HFFc6 (cell line): Measurements from ENCODE around the gene UBAC2. TPM values are rescaled to one million over a fixed set of nuclear protein-coding genes. Genes with fewer than 3 reads are reported as not detected.
A peak's percentile ranks its signal among the peaks of the same experiment; 100 is the strongest.

Source experiments
- DNase-seq: peaks from one replicate; pipeline ENCODE4 v3.0.0-alpha.2; 2018
- H3K27ac Mint-ChIP-seq: 2 replicates; pipeline ENCODE4 v1.8.0; 2020; ENCODE audit warnings: mild to moderate bottlenecking, mixed read lengths
- H3K27me3 Mint-ChIP-seq: 2 replicates; pipeline ENCODE4 v1.8.0; 2021; ENCODE audit warnings: mild to moderate bottlenecking, moderate library complexity, mixed read lengths; ENCODE audit not compliant: insufficient read depth
- H3K36me3 Mint-ChIP-seq: 2 replicates; pipeline ENCODE4 v1.8.0; 2021; ENCODE audit warnings: low read depth, mixed read lengths
- H3K4me1 Mint-ChIP-seq: 2 replicates; pipeline ENCODE4 v1.8.0; 2020; ENCODE audit warnings: low read depth, mixed read lengths
- H3K4me3 Mint-ChIP-seq: 2 replicates; pipeline ENCODE4 v1.8.0; 2020; ENCODE audit warnings: mild to moderate bottlenecking, moderate library complexity, mixed read lengths
- H3K9me3 Mint-ChIP-seq: 2 replicates; pipeline ENCODE4 v1.8.0; 2020; ENCODE audit warnings: mild to moderate bottlenecking, mixed read lengths
- total RNA-seq, 6 experiments: library from RNA; stranded (reverse); fragmentation: NEBNext Ultra II Directional; extraction: Animal tissue kit (Norgen Biotek cat#: 25700); gene quantifications; 2 replicates in 1 of 6; 3 replicates in 5 of 6; pipeline ENCODE4 v1.2.3, GENCODE V29; 2021
- TF ChIP-seq, protein P1 (sequence below): fragments of 200-600 bp; sonication (generic); IDR thresholded peaks from 2 replicates; pipeline ENCODE4 v1.5.0; 2021; ENCODE audit warnings: antibody characterized with exemption, mild to moderate bottlenecking

Gene UBAC2
- total RNA-seq, 6 experiments from 2014 or later: 38.8 to 53.5 (median 46.4) TPM

DNA sequence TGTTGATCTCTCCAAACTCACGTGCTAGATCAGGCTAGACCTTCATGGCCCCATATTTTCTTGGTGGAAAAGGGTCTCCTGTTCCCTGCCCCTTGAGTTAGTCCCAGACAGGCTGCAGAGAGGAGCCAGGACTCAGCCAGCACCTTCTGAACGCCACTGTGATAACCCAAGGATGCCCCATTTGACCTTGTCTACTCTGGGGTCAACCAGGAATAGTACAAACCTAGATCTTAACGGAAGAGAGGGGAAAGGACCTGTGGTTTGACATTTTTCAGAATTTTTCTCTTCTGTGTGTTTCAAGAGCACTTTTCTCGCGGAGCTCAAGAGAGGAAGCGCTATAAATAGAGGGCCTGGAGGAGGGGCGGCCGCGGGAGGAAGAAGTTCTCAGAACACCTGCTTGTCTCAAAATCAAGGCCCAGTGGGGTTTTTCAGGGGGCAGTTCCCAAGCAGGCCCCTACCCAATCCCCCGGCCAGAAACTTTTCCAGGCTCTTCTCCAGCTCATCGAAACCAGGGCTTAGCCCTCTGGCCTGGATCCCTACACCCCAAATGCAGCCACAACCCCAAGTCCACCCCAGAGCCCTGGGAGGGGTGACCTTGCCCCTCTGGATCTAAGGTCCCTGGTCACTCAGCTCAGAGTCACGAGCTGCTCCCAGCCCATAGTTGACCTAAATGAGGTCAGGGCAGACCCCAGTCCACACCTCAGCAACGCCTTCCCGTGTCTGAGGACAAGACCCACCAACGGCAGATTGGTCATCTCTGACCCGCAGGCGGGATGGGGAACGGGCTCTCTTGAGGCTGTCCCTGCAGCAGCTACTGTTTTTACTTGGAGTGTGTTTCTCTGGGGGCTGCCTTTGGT lies 225.1 kb downstream of the UBAC2 start:
- Mint-ChIP-seq H3K4me3 (no peak overlapping the region), H3K36me3 (no peaks in the 10 kb centered on the region), H3K27ac (no peak overlapping the region), H3K27me3 (peaks cover 44% of the 10 kb centered on the region), H3K9me3 (no peaks in the 10 kb centered on the region), H3K4me1 (no peaks in the 10 kb centered on the region)
- TF ChIP-seq, protein P1, sequence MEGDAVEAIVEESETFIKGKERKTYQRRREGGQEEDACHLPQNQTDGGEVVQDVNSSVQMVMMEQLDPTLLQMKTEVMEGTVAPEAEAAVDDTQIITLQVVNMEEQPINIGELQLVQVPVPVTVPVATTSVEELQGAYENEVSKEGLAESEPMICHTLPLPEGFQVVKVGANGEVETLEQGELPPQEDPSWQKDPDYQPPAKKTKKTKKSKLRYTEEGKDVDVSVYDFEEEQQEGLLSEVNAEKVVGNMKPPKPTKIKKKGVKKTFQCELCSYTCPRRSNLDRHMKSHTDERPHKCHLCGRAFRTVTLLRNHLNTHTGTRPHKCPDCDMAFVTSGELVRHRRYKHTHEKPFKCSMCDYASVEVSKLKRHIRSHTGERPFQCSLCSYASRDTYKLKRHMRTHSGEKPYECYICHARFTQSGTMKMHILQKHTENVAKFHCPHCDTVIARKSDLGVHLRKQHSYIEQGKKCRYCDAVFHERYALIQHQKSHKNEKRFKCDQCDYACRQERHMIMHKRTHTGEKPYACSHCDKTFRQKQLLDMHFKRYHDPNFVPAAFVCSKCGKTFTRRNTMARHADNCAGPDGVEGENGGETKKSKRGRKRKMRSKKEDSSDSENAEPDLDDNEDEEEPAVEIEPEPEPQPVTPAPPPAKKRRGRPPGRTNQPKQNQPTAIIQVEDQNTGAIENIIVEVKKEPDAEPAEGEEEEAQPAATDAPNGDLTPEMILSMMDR: no peak
- DNase-seq: no peak

DNA sequence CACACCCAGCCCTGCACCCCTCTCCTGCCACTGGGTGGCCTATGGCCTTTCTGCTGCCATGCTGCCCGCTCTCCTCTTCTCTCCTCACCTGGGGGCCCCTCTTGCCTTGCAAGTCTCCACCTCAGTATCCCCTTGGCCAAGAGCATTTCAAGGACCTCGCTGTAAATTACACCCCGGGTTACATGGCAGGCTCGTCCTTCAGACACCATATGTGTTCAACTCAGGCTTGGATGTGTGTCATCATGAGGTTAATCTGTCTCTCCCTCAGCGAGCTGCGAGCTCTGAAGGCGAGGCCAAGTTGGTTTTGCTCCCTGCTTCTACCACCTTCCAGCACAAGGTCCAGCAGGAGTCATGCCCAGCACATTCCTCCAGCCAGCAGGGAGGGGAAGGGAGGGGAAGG lies 225.8 kb downstream of the UBAC2 start:
- H3K4me3 Mint-ChIP-seq: no peak overlapping the region
- H3K27ac Mint-ChIP-seq: no peak overlapping the region
- DNase-seq: no peak
- H3K4me1 Mint-ChIP-seq: no peaks in the 10 kb centered on the region
- H3K36me3 Mint-ChIP-seq: no peaks in the 10 kb centered on the region
- TF ChIP-seq, protein P1: no peak
- H3K27me3 Mint-ChIP-seq: peaks cover 39% of the 10 kb centered on the region
- H3K9me3 Mint-ChIP-seq: no peaks in the 10 kb centered on the region

DNA sequence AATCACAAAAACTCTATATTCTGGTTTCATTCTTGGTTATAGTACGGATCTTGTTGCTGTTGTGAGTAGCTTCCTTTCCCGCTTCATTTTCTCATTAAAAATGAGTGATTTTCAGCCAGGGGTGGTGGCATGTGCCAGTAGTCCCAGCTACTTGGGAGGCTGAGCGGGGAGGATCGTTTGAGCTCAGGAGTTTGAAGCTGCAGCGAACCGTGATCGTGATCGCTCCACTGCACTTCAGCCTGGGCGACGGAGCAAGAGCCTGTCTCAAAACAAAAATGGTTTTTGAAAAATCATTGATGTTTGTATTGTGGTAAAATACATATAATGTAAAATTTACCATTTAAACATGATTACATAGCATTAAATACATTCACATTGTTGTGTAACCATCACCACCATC lies 229.0 kb downstream of the UBAC2 start:
- H3K27me3 Mint-ChIP-seq: peaks cover 17% of the 10 kb centered on the region
- H3K4me3 Mint-ChIP-seq: no peak overlapping the region
- no peak for DNase-seq
- no peak overlapping the region for H3K27ac Mint-ChIP-seq
- H3K36me3 Mint-ChIP-seq: no peaks in the 10 kb centered on the region
- TF ChIP-seq, protein P1: no peak
- no peaks in the 10 kb centered on the region for H3K9me3 Mint-ChIP-seq
- H3K4me1 Mint-ChIP-seq: peaks cover 21% of the 10 kb centered on the region

GRCh38 chr13:99431927-99432608 lies 231.4 kb downstream of the UBAC2 start:
- H3K4me3 Mint-ChIP-seq: peak overlapping the region; percentile 76
- peaks cover 6% of the 10 kb centered on the region for H3K27me3 Mint-ChIP-seq
- TF ChIP-seq, protein P1: no peak
- peaks cover 29% of the 10 kb centered on the region for H3K4me1 Mint-ChIP-seq
- H3K9me3 Mint-ChIP-seq: no peaks in the 10 kb centered on the region
- H3K36me3 Mint-ChIP-seq: no peaks in the 10 kb centered on the region
- DNase-seq: no peak
- peak overlapping the region; percentile 74 for H3K27ac Mint-ChIP-seq

DNA sequence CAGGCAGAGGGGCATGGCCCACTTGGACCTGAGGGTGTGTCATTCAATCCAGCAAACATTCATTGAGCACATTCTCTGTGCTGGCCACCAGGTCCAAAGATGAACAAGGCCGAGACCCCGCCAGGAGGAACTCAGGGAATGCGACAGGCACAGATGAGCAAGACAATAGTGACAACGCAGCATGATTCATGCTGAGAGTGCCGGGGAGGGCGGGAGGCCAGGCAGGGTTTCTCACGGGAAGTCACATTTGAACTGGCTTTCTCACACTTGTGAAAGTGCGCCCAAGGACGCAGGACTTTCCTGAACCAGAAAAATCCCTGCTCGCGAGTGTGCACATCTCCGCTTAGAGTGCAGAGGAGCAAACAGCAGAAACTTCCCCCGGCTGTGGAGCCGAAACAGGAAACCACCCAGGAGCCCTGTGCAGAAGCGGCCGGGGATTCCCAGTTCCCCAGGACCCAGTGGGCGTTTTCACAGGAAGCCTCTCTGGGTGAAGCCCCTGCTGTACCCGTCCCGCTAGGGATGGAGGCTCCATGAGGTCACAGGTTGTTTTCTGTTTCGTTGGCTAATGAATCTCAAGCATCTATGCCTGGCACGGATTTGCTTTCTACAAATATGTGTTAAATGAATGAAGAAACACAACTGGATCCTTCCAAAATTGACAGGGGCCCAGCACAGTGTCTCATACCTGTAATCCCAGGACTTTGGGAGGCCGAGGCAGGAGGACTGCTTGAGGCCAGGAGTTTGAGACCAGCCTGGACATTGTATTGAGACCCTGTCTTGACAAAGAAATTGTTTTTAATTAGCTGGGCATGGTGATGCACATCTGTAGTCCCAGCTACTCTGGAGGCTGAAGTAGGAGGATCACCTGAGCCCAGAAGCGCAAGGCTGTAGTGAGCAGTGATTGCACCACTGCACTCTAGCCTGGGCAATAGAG lies 232.2 kb downstream of the UBAC2 start:
- peaks cover 31% of the 10 kb centered on the region for H3K4me1 Mint-ChIP-seq
- H3K27me3 Mint-ChIP-seq: peaks cover 6% of the 10 kb centered on the region
- no peaks in the 10 kb centered on the region for H3K9me3 Mint-ChIP-seq
- peak overlapping the region; percentile 74 for H3K27ac Mint-ChIP-seq
- TF ChIP-seq, protein P1: 0 out of 2 replicates have a peak, but pooled peaks have one; percentile 22
- no peaks in the 10 kb centered on the region for H3K36me3 Mint-ChIP-seq
- H3K4me3 Mint-ChIP-seq: peak overlapping the region; percentile 76
- DNase-seq: peak; percentile 74
